HFFc6 (cell line): Measurements from ENCODE around the gene MYL6. TPM values are rescaled to one million over a fixed set of nuclear protein-coding genes. Genes with fewer than 3 reads are reported as not detected.
"Not testable (repeated sequence)": the region's sequence is repeated elsewhere in the genome, so short reads cannot be mapped to it uniquely, and the experiment has no call there.

ENCODE experiments used
- DNase-seq: peaks from one replicate; pipeline ENCODE4 v3.0.0-alpha.2; 2018
- H3K27ac Mint-ChIP-seq: 2 replicates; pipeline ENCODE4 v1.8.0; 2020; ENCODE audit warnings: mild to moderate bottlenecking, mixed read lengths
- H3K27me3 Mint-ChIP-seq: 2 replicates; pipeline ENCODE4 v1.8.0; 2021; ENCODE audit warnings: mild to moderate bottlenecking, moderate library complexity, mixed read lengths; ENCODE audit not compliant: insufficient read depth
- H3K36me3 Mint-ChIP-seq: 2 replicates; pipeline ENCODE4 v1.8.0; 2021; ENCODE audit warnings: low read depth, mixed read lengths
- H3K4me1 Mint-ChIP-seq: 2 replicates; pipeline ENCODE4 v1.8.0; 2020; ENCODE audit warnings: low read depth, mixed read lengths
- H3K4me3 Mint-ChIP-seq: 2 replicates; pipeline ENCODE4 v1.8.0; 2020; ENCODE audit warnings: mild to moderate bottlenecking, moderate library complexity, mixed read lengths
- H3K9me3 Mint-ChIP-seq: 2 replicates; pipeline ENCODE4 v1.8.0; 2020; ENCODE audit warnings: mild to moderate bottlenecking, mixed read lengths
- CTCF ChIP-seq: fragments of 200-600 bp; sonication (generic); IDR thresholded peaks from 2 replicates; pipeline ENCODE4 v1.5.0; 2021; ENCODE audit warnings: antibody characterized with exemption, mild to moderate bottlenecking
- total RNA-seq, 6 experiments: library from RNA; stranded (reverse); fragmentation: NEBNext Ultra II Directional; extraction: Animal tissue kit (Norgen Biotek cat#: 25700); gene quantifications; 2 replicates in 1 of 6; 3 replicates in 5 of 6; pipeline ENCODE4 v1.2.3, GENCODE V29; 2021

MYL6 gene
- total RNA-seq, 6 experiments from 2014 or later = 2,668 to 3,384 (median 3,141) TPM

DNA sequence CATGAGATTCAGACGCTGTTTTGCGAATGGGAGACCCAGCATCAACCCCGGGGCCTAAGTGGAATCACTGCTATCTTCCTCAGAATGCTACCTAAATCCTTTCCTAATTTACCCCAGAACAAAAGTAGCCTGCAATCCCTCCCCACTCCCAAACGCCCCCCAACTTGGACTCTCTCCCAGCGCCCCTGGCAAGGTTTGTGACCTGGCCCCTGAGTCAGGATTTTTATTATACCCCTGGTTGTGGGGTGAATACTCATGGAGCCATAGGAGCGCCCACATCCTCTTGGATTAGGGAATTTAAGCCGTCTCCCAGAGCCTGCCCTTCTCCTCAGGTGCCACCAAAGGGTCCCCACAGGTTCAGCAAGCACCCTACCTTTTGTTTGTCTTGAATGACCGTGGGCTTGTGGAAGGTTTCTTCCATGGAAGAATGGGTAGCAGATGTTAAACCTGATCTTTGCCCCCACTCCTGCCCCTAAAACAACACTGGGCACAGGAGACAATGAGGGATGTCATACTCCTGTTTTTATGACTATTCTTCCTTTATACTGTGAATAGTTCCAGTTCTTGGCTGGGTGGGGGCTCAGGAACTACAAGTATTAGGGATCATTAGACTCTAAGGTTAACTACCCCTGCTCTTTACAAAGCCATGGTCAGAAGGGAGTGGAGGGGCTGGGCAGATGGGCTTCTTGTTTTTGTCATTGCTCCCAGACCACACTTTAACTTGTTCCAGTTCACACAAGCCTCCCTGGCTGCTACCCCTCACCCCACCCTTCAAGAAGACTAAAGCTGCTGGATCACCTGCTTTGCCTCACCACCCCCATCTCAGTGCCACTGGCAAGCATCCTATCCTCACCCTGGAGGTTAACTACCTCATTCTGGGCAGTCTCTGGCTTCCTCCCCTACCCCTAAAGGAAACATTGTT lies 5.1 kb upstream of the MYL6 start:
- peaks cover 12% of the 10 kb centered on the region for H3K36me3 Mint-ChIP-seq
- TF ChIP-seq CTCF = no peak
- peaks cover 47% of the 10 kb centered on the region for H3K4me1 Mint-ChIP-seq
- peak overlapping the region; percentile 93 for H3K27ac Mint-ChIP-seq
- no peak for DNase-seq
- peak overlapping the region; percentile 97 for H3K4me3 Mint-ChIP-seq
- peaks cover under 1% of the 10 kb centered on the region; the same call in 1 of the 2 replicates for H3K9me3 Mint-ChIP-seq
- H3K27me3 Mint-ChIP-seq = peaks cover 2% of the 10 kb centered on the region

DNA sequence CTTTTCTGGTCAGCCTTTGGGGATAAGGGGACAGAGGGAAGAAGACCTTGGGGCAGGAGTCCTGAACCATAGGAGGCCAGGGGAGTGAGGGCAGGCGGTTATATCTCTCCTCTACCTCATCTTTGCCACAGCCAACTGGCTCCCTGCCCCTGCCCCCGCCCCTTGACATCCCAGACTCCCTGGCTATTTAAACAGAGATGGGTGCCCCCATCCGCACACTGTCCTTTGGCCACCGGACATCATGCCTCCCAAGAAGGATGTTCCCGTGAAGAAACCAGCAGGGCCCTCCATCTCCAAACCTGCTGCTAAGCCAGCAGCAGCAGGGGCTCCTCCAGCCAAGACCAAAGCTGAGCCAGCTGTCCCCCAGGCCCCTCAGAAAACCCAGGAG lies 4.5 kb upstream of the MYL6 start:
- Mint-ChIP-seq H3K36me3 (peaks cover 18% of the 10 kb centered on the region), H3K27me3 (peaks cover 8% of the 10 kb centered on the region), H3K4me1 (peaks cover 47% of the 10 kb centered on the region), H3K4me3 (peak overlapping the region; percentile 97), H3K27ac (peak overlapping the region; percentile 93), H3K9me3 (peaks cover 6% of the 10 kb centered on the region)
- no peak for DNase-seq
- no peak for TF ChIP-seq CTCF

DNA sequence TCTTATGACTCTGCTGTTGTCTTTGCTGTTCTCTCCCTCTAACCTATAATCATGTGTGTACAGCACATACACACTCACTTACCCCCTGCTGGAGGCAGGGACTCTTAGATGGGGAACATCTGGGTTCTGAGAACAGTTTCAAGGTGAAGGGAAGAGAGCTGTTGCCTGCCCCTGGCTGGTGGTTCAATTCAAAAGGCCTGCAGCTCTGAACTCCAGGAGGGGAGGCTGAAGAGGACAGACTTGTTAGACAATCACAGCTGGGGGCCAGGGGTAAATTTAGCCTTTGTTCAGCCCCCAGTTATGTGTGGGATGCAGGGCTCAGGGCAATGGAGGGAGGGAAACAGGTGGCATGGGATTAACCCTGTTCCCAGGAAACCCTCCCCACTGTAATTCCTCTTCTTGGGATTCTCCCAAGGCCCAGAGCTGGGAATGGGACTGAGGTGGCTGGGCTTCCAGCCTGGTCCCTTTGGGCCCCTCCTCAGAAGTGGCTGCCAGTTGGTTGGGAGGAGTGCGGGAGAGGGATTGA lies 3.9 kb upstream of the MYL6 start:
- TF ChIP-seq CTCF = no peak
- peaks cover 47% of the 10 kb centered on the region for H3K4me1 Mint-ChIP-seq
- H3K27me3 Mint-ChIP-seq = peaks cover 15% of the 10 kb centered on the region
- H3K4me3 Mint-ChIP-seq = no peak overlapping the region
- H3K36me3 Mint-ChIP-seq = peaks cover 25% of the 10 kb centered on the region
- no peak for DNase-seq
- no peak overlapping the region for H3K27ac Mint-ChIP-seq
- peaks cover 12% of the 10 kb centered on the region for H3K9me3 Mint-ChIP-seq

GRCh38 chr12:56154818-56155217 lies 3.3 kb upstream of the MYL6 start:
- Mint-ChIP-seq H3K27ac (no peak overlapping the region; the same call in 1 of the 2 replicates), H3K4me1 (peaks cover 48% of the 10 kb centered on the region), H3K4me3 (no peak overlapping the region), H3K9me3 (peaks cover 12% of the 10 kb centered on the region), H3K36me3 (peaks cover 30% of the 10 kb centered on the region), H3K27me3 (peaks cover 16% of the 10 kb centered on the region)
- DNase-seq = no peak
- no peak for TF ChIP-seq CTCF

DNA sequence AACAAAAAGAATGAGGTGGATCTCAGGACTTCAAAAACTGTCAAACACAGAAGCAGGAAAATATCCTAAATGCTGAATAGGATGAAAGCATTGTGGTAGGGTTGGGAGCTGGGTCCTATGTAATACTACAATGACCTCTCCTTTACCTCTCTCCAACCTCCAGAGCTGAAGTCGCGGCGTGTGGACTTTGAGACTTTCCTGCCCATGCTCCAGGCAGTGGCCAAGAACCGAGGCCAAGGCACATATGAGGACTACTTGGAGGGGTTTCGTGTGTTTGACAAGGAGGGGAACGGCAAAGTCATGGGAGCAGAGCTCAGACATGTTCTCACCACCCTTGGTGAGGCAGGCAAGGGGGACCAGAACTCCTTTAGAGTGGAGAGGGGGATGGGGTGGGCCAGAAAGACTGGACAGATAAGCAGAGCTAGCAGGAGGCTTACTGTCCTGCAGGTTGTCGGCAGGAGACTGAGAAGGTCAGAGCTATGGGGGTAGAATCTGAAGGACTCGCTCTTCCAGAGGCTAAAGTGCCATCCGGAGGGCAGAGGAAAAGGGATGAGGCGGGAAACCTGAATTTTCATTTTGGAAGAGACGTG lies 2.8 kb upstream of the MYL6 start:
- DNase-seq = no peak
- Mint-ChIP-seq H3K4me1 (peaks cover 50% of the 10 kb centered on the region), H3K27me3 (peaks cover 17% of the 10 kb centered on the region), H3K9me3 (peaks cover 12% of the 10 kb centered on the region), H3K36me3 (peaks cover 35% of the 10 kb centered on the region), H3K4me3 (no peak overlapping the region), H3K27ac (peak overlapping the region; percentile 29; the same call in 1 of the 2 replicates)
- no peak for TF ChIP-seq CTCF

- Mint-ChIP-seq H3K4me1 (peaks cover 50% of the 10 kb centered on the region), H3K27ac (peak overlapping the region; percentile 96), H3K4me3 (peak overlapping the region; percentile 98), H3K9me3 (peaks cover 12% of the 10 kb centered on the region), H3K36me3 (peaks cover 47% of the 10 kb centered on the region), H3K27me3 (peaks cover 22% of the 10 kb centered on the region)
- not testable (repeated sequence) for DNase-seq
Measured at GRCh38 chr12:56156464-56157200, 1.5 kb upstream of the MYL6 start.
